Measurements from ENCODE around the gene C17orf107.

- no peak for TF ChIP-seq POLR2A (IDR thresholded peaks at IDR 0.05; ENCODE audit: low read length)
- no peak for TF ChIP-seq GATA1 (IDR thresholded peaks at IDR 0.05; ENCODE audit: low read depth, low read length)
Observed at GRCh38 chr17:4856937-4857314, 42.4 kb upstream of the C17orf107 start.
